ENCODE results near the gene YPEL2. TPM values are rescaled to one million over a fixed set of nuclear protein-coding genes. Genes with fewer than 3 reads are reported as not detected.

Gene YPEL2
- total RNA-seq, 2 experiments from 2014 or later, result 4.3 to 4.4 TPM

- Mint-ChIP-seq H3K4me3 (no peak overlapping the region), H3K4me1 (ENCODE audit: low read depth) (peaks cover 51% of the 10 kb centered on the region), H3K36me3 (ENCODE audit: low read depth) (peaks cover 12% of the 10 kb centered on the region), H3K9me3 (peaks cover 7% of the 10 kb centered on the region), H3K27ac (peak overlapping the region; percentile 39), H3K27me3 (ENCODE audit: low read depth) (no peaks in the 10 kb centered on the region)
- CTCF ChIA-PET, result interaction anchor here (0.7 kb wide), 1 partner anchor 27 kb away, joined by 5 read pairs; no protein-coding TSS in a partner anchor
- no peak for DNase-seq
- intact Hi-C loops (cut with micrococcal nuclease), result no loop called here
Measured at GRCh38 chr17:59353106-59353854, 21.8 kb downstream of the YPEL2 start.

GRCh38 chr17:59353936-59354755 is 22.7 kb downstream of the YPEL2 start:
- no peak overlapping the region for H3K4me3 Mint-ChIP-seq
- no peak overlapping the region for H3K27ac Mint-ChIP-seq
- intact Hi-C loops (cut with micrococcal nuclease), result no loop called here
- CTCF ChIA-PET, result interaction anchor here (0.7 kb wide), 1 partner anchor 28 kb away, joined by 5 read pairs; no protein-coding TSS in a partner anchor
- no peak for DNase-seq
- H3K4me1 Mint-ChIP-seq (ENCODE audit: low read depth), result peaks cover 53% of the 10 kb centered on the region
- peaks cover 7% of the 10 kb centered on the region for H3K9me3 Mint-ChIP-seq
- peaks cover 12% of the 10 kb centered on the region for H3K36me3 Mint-ChIP-seq (ENCODE audit: low read depth)
- H3K27me3 Mint-ChIP-seq (ENCODE audit: low read depth), result no peaks in the 10 kb centered on the region

GRCh38 chr17:59355030-59355701 is 23.7 kb downstream of the YPEL2 start:
- intact Hi-C loops (cut with micrococcal nuclease), result no loop called here
- Mint-ChIP-seq H3K9me3 (peaks cover 7% of the 10 kb centered on the region), H3K4me1 (ENCODE audit: low read depth) (peaks cover 55% of the 10 kb centered on the region), H3K27me3 (ENCODE audit: low read depth) (no peaks in the 10 kb centered on the region), H3K36me3 (ENCODE audit: low read depth) (peaks cover 12% of the 10 kb centered on the region), H3K4me3 (no peak overlapping the region), H3K27ac (no peak overlapping the region)
- DNase-seq, result no peak
- CTCF ChIA-PET, result interaction anchor here (0.8 to 1.2 kb wide), 5 partner anchors 15 to 86 kb away, joined by 3 to 4 read pairs (median 3); no protein-coding TSS in a partner anchor

- no peak overlapping the region for H3K27ac Mint-ChIP-seq
- no peak for DNase-seq
- H3K9me3 Mint-ChIP-seq, result peaks cover 7% of the 10 kb centered on the region
- H3K4me3 Mint-ChIP-seq, result no peak overlapping the region
- no peaks in the 10 kb centered on the region for H3K27me3 Mint-ChIP-seq (ENCODE audit: low read depth)
- CTCF ChIA-PET, result interaction anchor here (0.8 to 1.2 kb wide), 5 partner anchors 16 to 86 kb away, joined by 3 to 4 read pairs (median 3); no protein-coding TSS in a partner anchor
- H3K36me3 Mint-ChIP-seq (ENCODE audit: low read depth), result peaks cover 12% of the 10 kb centered on the region
- intact Hi-C loops (cut with micrococcal nuclease), result no loop called here
- peaks cover 58% of the 10 kb centered on the region for H3K4me1 Mint-ChIP-seq (ENCODE audit: low read depth)
Measured at GRCh38 chr17:59355702-59356325, 24.4 kb downstream of the YPEL2 start.

- Mint-ChIP-seq H3K27ac (no peak overlapping the region), H3K27me3 (ENCODE audit: low read depth) (no peaks in the 10 kb centered on the region), H3K36me3 (ENCODE audit: low read depth) (peaks cover 12% of the 10 kb centered on the region), H3K9me3 (peaks cover 7% of the 10 kb centered on the region), H3K4me3 (no peak overlapping the region), H3K4me1 (ENCODE audit: low read depth) (peaks cover 64% of the 10 kb centered on the region)
- DNase-seq, result no peak
- CTCF ChIA-PET, result interaction anchor here (0.6 to 1.2 kb wide), 2 partner anchors 19 to 82 kb away, joined by 4 read pairs; no protein-coding TSS in a partner anchor
- intact Hi-C loops (cut with micrococcal nuclease), result no loop called here
Measured at GRCh38 chr17:59356543-59357218, 25.2 kb downstream of the YPEL2 start.

GRCh38 chr17:59357219-59357697 is 25.8 kb downstream of the YPEL2 start:
- Mint-ChIP-seq H3K36me3 (ENCODE audit: low read depth) (peaks cover 12% of the 10 kb centered on the region), H3K9me3 (peaks cover 7% of the 10 kb centered on the region), H3K4me1 (ENCODE audit: low read depth) (peaks cover 67% of the 10 kb centered on the region), H3K27ac (no peak overlapping the region), H3K27me3 (ENCODE audit: low read depth) (no peaks in the 10 kb centered on the region), H3K4me3 (no peak overlapping the region)
- CTCF ChIA-PET, result interaction anchor here (0.6 to 1.6 kb wide), 2 partner anchors 30 to 82 kb away, joined by 3 to 4 read pairs; no protein-coding TSS in a partner anchor
- DNase-seq, result no peak
- intact Hi-C loops (cut with micrococcal nuclease), result no loop called here

- Mint-ChIP-seq H3K4me3 (no peak overlapping the region), H3K27me3 (ENCODE audit: low read depth) (no peaks in the 10 kb centered on the region), H3K4me1 (ENCODE audit: low read depth) (peaks cover 66% of the 10 kb centered on the region), H3K36me3 (ENCODE audit: low read depth) (peaks cover 12% of the 10 kb centered on the region), H3K9me3 (peaks cover 7% of the 10 kb centered on the region), H3K27ac (no peak overlapping the region)
- CTCF ChIA-PET, result interaction anchor here (1.6 kb wide), 1 partner anchor 30 kb away, joined by 3 read pairs; no protein-coding TSS in a partner anchor
- DNase-seq, result no peak
- intact Hi-C loops (cut with micrococcal nuclease), result no loop called here
Measured at GRCh38 chr17:59357929-59358328, 26.5 kb downstream of the YPEL2 start.

GRCh38 chr17:59361386-59361785 is 29.9 kb downstream of the YPEL2 start:
- intact Hi-C loops (cut with micrococcal nuclease), result loop anchor here (2.0 to 10.0 kb wide), 3 partner anchors 13 to 1027 kb away; partner anchors contain the start of gene TRIM37
- H3K27ac Mint-ChIP-seq, result peak overlapping the region; percentile 73
- H3K27me3 Mint-ChIP-seq (ENCODE audit: low read depth), result no peaks in the 10 kb centered on the region
- peaks cover 71% of the 10 kb centered on the region for H3K4me1 Mint-ChIP-seq (ENCODE audit: low read depth)
- H3K36me3 Mint-ChIP-seq (ENCODE audit: low read depth), result peaks cover 7% of the 10 kb centered on the region
- CTCF ChIA-PET, result interaction anchor here (0.6 to 1.6 kb wide), 2 partner anchors 51 to 79 kb away, joined by 4 to 6 read pairs; no protein-coding TSS in a partner anchor
- H3K9me3 Mint-ChIP-seq, result peaks cover 7% of the 10 kb centered on the region
- H3K4me3 Mint-ChIP-seq, result peak overlapping the region; percentile 8
- peak; percentile 48 for DNase-seq

GRCh38 chr17:59361916-59362810 is 30.7 kb downstream of the YPEL2 start:
- DNase-seq, result peak; percentile 60
- peak overlapping the region; percentile 8 for H3K4me3 Mint-ChIP-seq
- peaks cover under 1% of the 10 kb centered on the region for H3K36me3 Mint-ChIP-seq (ENCODE audit: low read depth)
- peak overlapping the region; percentile 73 for H3K27ac Mint-ChIP-seq
- no peaks in the 10 kb centered on the region for H3K27me3 Mint-ChIP-seq (ENCODE audit: low read depth)
- intact Hi-C loops (cut with micrococcal nuclease), result loop anchor here (1.0 to 10.0 kb wide), 7 partner anchors 13 to 1027 kb away; partner anchors contain the start of genes TRIM37 and YPEL2
- H3K9me3 Mint-ChIP-seq, result peaks cover under 1% of the 10 kb centered on the region
- H3K4me1 Mint-ChIP-seq (ENCODE audit: low read depth), result peaks cover 78% of the 10 kb centered on the region
- CTCF ChIA-PET, result interaction anchor here (0.7 to 1.6 kb wide), 5 partner anchors 25 to 481 kb away, joined by 3 to 6 read pairs (median 4); no protein-coding TSS in a partner anchor

- H3K9me3 Mint-ChIP-seq, result no peaks in the 10 kb centered on the region
- H3K4me1 Mint-ChIP-seq (ENCODE audit: low read depth), result peaks cover 82% of the 10 kb centered on the region
- H3K27ac Mint-ChIP-seq, result peak overlapping the region; percentile 73
- no peaks in the 10 kb centered on the region for H3K36me3 Mint-ChIP-seq (ENCODE audit: low read depth)
- intact Hi-C loops (cut with micrococcal nuclease), result loop anchor here (1.0 to 10.0 kb wide), 6 partner anchors 21 to 1028 kb away; partner anchors contain the start of genes TRIM37 and YPEL2
- CTCF ChIA-PET, result interaction anchor here (0.7 to 1.6 kb wide), 5 partner anchors 24 to 481 kb away, joined by 3 to 6 read pairs (median 4); no protein-coding TSS in a partner anchor
- H3K27me3 Mint-ChIP-seq (ENCODE audit: low read depth), result no peaks in the 10 kb centered on the region
- DNase-seq, result no peak
- H3K4me3 Mint-ChIP-seq, result peak overlapping the region; percentile 8
Measured at GRCh38 chr17:59362811-59363205, 31.4 kb downstream of the YPEL2 start.

Data from activated naive CD4-positive, alpha-beta T cell treated with anti-CD3 and anti-CD28 coated beads for 36 hours (primary cell).